ELF-1 (cell line): ENCODE results near the gene PARP1.
"Not testable (repeated sequence)": the region's sequence is repeated elsewhere in the genome, so short reads cannot be mapped to it uniquely, and the experiment has no call there.

Experiments
- DNase-seq: peaks from one replicate; pipeline ENCODE4 v3.0.0-alpha.2; 2016; ENCODE audit warnings: low read depth, low spot score

PARP1 gene

GRCh38 chr1:226429858-226430715, 22.2 kb upstream of the PARP1 start:
- no peak for DNase-seq

DNA sequence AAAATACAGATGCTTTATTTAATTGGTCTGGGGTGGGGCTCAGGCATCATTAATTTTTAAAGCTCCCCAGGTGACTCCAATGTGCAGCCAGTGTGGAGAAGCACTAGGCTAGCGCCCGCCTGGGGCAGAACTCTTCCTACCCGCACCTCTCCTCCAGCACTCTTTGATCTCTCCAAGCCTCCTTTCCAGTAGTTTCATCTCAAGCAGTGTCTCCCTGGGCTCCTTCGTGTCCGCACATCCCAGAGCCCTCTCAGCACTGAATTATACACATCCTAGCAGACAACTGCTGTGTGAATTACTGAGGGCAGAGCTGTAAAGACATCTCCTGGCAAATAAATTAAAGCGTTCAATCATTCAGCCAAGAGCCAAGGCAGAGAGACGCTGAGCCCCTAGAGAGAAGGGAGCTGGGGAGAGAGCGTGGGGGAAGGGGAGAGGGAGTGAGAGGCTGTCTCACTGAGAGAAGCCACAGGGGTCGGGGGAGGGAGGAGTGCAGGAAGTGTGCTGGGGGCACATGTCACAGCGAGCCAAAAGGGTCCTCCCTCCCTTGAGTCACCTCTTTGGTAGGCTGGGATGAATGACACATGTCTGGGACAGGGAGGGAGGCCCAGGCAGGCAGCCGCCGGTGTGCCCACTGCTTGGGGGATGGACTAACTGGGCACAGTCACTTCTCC, 21.0 kb upstream of the PARP1 start:
- peak; percentile 53 for DNase-seq

DNA sequence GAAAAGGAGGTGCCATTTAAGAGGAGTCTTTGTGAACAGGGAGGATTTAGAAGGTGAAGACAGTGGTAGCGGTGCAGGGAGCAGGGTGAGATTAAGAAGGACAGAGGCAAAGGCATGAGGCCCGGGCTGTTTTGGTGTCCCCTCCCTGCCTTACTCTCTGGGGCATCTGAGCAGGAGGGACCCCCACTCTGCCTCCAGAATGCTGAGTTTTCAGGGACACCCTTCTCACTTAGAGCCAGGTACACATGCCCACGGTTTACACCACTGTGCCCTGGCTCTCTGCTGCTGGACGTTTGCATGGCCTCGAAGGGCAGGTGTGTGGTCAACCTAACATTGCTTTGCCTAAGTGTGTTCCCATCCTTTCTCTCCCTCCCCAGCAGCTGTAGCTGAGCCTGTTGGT, 20.5 kb upstream of the PARP1 start:
- DNase-seq: no peak

GRCh38 chr1:226427131-226427530, 19.2 kb upstream of the PARP1 start:
- no peak for DNase-seq

- not testable (repeated sequence) for DNase-seq
Observed at GRCh38 chr1:226426395-226426794, 18.5 kb upstream of the PARP1 start.

DNA sequence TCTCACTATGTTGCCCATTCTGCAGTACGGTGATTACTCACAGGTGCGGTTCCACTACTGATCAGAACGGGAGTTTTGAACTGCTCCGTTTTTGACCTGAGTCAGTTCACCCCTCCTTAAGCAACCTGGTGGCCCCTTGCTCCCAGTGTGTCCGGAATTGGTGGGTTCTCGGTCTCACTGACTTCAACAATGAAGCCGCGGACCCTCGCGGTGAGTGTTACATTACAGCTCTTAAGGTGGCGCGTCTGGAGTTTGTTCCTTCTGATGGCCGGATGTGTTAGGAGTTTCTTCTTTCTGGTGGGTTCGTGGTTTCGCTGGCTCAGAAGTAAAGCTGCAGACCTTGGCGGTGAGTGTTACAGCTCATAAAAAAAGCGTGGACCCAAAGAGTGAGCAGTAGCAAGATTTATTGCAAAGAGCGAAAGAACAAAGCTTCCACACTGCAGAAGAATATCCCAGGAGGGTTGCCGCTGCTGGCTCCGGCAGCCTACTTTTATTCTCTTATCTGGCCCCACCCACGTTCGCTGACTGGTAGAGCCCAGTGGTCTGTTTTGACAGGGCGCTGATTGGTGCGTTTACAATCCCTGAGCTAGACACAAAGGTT, 17.6 kb upstream of the PARP1 start:
- no peak for DNase-seq

DNA sequence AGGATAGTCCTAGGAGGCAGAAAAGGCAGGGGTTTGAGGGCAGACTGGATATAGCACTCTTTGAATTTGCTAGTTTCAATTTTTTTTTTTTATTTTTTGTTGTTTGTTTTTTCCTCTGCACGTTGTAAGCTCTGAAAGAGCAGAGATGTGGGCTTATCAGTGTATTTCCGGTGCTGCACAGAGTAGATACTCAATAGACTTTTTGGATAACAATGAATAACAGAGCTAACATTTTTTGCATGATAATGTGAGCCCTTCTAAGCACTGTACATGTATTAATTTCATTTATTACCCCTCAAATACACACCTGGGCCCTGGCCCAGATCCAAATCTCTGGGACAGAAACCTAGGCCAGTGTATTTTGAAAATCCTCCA, 17.1 kb upstream of the PARP1 start:
- no peak for DNase-seq

GRCh38 chr1:226424221-226425003, 16.5 kb upstream of the PARP1 start:
- peak; percentile 60 for DNase-seq

- DNase-seq: no peak
Observed at GRCh38 chr1:226422478-226422877, 14.6 kb upstream of the PARP1 start.

GRCh38 chr1:226420897-226421296, 13.0 kb upstream of the PARP1 start:
- no peak for DNase-seq

- DNase-seq: no peak
Observed at GRCh38 chr1:226420328-226420727, 12.4 kb upstream of the PARP1 start.

DNA sequence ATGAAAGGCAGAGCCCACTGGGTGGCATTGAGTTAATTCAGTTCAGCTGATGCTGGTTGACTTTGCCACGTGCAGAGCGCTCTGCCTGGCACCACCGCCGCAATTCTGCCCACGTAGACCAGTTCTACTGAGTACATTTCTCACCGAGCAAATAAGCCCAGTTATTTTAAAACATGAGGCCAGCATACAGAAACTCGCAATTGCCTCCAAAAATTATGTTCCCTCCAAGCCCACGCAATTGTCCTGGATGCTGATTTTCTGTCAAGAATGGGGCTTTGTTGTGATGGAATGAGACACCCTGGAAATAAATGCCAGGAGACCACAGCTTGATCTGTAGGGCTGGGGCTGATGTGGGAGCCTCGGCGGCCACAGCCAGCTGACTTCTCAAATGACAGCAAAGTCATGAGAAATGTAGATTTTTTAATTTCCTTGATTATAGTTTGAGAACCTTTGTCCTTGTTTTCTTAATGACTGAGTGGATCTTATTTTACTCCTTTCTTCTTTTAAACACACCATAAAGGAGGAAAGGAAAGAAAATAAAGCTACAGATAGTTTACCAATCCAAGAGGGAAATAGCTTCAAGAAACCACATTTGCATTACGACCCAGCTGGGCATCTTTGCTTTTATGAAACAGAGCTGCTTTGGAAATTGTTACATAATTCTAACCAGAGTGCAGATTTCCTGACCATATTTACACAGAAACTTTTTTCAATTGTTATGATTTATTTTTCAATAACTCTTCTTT, 11.6 kb upstream of the PARP1 start:
- DNase-seq: no peak

GRCh38 chr1:226417830-226418546, 10.1 kb upstream of the PARP1 start:
- DNase-seq: peak; percentile 87

- no peak for DNase-seq
Observed at GRCh38 chr1:226417350-226417749, 9.5 kb upstream of the PARP1 start.

- no peak for DNase-seq
Observed at GRCh38 chr1:226414098-226414698, 6.3 kb upstream of the PARP1 start.

- DNase-seq: no peak
Observed at GRCh38 chr1:226411619-226412018, 3.7 kb upstream of the PARP1 start.

DNA sequence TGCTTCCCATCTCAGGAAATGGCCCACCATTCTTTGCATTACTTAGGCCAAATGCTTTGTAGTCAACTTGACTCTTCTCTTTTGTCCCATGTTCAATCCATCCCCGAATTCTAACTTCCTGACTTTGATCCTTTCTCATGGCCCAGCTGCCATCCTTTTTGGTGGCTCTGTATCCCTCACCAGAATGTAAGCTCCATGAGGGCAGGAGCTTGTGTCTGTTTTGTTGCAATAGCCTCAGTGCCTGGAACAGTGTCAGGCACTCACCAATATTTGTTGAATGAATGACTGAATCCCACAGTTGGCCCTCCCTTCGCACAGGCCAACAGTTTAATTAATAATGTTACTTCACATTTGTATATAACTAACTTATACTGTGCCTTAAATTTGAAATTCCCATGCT, 3.1 kb upstream of the PARP1 start:
- no peak for DNase-seq

- no peak for DNase-seq
Observed at GRCh38 chr1:226409392-226409791, 1.5 kb upstream of the PARP1 start.

GRCh38 chr1:226408285-226409184, 642 bp upstream of the PARP1 start:
- DNase-seq: no peak
